NOMO-1 treated with DMSO at 0.1 percent for 48 hours (cell line): ENCODE measurements around the gene PCDHB7.
"Not testable (repeated sequence)": the region's sequence is repeated elsewhere in the genome, so short reads cannot be mapped to it uniquely, and the experiment has no call there.

ENCODE experiments used
- DNase-seq: peaks from one replicate; lab custom pipeline; 2025; ENCODE audit not compliant: unreplicated experiment; lab: John Stamatoyannopoulos, UW

Gene PCDHB7

GRCh38 chr5:141179876-141180275 lies 7.4 kb downstream of the PCDHB7 start:
- not testable (repeated sequence) for DNase-seq

DNA sequence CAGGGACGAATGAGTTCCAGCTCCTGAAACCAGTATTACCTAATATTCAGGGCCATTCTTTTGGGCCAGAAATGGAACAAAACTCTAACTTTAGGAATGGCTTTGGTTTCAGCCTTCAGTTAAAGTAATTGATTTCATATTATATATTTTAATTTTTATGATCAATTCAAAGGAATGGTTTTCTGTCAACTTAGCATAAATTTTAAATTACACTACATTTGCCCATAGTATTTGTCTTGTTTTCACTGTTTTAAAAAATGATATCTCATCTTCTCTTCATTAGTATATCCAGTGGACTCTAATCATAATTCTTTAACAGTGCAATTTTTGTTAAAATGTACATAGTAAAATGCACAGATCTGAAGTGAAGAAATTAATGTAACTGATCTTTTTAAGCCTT lies 7.9 kb downstream of the PCDHB7 start:
- no peak for DNase-seq

DNA sequence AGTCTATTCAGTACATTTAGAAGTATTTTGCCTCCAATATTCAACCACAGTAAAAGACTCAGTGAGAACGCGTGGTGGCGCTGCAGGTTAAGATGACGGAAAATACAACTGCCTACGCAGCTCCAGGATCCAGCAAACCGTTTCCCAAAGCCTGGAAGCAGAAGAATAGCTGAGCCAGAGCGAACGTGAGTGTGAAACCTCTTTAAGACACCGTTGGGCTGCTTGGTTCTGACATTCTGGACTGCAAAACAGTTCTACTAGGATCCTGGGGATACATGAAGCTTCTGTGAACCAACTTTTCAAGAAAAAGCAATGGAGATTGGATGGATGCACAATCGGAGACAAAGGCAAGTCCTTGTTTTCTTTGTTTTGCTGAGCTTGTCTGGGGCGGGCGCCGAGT lies 9.8 kb downstream of the PCDHB7 start, which contains the start of gene PCDHB16:
PCDHB16 (plus strand) TSS at position 140 of the 400 bp plus-strand sequence; CDS start at position 313, 173 bp downstream.
- no peak for DNase-seq

DNA sequence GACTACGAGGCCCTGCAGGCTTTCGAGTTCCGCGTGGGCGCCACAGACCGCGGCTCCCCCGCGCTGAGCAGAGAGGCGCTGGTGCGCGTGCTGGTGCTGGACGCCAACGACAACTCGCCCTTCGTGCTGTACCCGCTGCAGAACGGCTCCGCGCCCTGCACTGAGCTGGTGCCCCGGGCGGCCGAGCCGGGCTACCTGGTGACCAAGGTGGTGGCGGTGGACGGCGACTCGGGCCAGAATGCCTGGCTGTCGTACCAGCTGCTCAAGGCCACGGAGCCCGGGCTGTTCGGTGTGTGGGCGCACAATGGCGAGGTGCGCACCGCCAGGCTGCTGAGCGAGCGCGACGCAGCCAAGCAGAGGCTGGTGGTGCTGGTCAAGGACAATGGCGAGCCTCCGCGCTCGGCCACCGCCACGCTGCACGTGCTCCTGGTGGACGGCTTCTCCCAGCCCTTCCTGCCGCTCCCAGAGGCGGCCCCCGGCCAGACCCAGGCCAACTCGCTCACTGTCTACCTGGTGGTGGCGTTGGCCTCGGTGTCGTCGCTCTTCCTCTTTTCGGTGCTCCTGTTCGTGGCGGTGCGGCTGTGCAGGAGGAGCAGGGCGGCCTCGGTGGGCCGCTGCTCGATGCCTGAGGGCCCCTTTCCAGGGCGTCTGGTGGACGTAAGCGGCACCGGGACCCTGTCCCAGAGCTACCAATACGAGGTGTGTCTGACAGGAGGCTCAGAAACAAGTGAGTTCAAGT lies 11.8 kb downstream of the PCDHB7 start:
- not testable (repeated sequence) for DNase-seq

- no peak for DNase-seq
These were observed 14.6 kb downstream of the PCDHB7 start, which contains the start of gene PCDHB9 for GRCh38 chr5:141186897-141187512. Gene PCDHB9, plus strand, starts transcription at chr5:141187161. Its CDS starts 158 bp downstream, at chr5:141187319.

DNA sequence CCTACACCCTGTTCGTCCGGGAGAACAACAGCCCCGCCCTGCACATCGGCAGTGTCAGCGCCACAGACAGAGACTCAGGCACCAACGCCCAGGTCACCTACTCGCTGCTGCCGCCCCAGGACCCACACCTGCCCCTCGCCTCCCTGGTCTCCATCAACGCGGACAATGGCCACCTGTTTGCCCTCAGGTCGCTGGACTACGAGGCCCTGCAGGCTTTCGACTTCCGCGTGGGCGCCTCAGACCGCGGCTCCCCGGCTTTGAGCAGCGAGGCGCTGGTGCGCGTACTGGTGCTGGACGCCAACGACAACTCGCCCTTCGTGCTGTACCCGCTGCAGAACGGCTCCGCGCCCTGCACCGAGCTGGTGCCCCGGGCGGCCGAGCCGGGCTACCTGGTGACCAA lies 16.2 kb downstream of the PCDHB7 start:
- DNase-seq: not testable (repeated sequence)

DNA sequence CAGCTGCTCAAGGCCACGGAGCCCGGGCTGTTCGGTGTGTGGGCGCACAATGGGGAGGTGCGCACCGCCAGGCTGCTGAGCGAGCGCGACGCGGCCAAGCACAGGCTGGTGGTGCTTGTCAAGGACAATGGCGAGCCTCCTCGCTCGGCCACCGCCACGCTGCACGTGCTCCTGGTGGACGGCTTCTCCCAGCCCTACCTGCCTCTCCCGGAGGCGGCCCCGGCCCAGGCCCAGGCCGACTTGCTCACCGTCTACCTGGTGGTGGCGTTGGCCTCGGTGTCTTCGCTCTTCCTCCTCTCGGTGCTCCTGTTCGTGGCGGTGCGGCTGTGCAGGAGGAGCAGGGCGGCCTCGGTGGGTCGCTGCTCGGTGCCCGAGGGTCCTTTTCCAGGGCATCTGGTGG lies 16.7 kb downstream of the PCDHB7 start:
- DNase-seq: not testable (repeated sequence)

- DNase-seq: peak; percentile 7
These were observed 19.8 kb downstream of the PCDHB7 start, which contains the start of gene PCDHB10 for GRCh38 chr5:141192110-141192725. Gene PCDHB10, plus strand, starts transcription at chr5:141192353. Its CDS starts 200 bp downstream, at chr5:141192553.

DNA sequence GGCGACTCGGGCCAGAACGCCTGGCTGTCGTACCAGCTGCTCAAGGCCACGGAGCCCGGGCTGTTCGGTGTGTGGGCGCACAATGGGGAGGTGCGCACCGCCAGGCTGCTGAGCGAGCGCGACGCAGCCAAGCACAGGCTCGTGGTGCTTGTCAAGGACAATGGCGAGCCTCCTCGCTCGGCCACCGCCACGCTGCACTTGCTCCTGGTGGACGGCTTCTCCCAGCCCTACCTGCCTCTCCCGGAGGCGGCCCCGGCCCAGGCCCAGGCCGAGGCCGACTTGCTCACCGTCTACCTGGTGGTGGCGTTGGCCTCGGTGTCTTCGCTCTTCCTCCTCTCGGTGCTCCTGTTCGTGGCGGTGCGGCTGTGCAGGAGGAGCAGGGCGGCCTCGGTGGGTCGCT lies 21.9 kb downstream of the PCDHB7 start:
- not testable (repeated sequence) for DNase-seq

DNA sequence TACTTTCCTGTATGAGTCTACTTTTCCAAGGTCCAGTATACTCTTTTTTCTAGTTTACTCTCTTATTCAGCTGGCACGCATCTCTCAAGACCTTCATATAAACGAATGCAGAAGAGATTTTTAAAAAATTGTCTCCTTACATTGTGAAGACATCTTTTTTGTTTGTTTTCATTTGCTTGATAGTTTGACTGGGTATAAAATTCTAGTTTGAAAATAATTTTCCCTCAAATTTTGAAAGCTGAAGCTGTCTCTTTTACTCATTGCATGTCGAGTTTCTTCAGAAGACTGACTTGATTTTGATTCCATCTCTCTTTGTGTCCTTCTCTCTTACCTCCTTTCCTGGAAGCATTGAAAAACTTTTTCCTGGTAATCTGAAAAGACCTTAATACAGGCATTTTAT lies 23.9 kb downstream of the PCDHB7 start:
- DNase-seq: no peak

DNA sequence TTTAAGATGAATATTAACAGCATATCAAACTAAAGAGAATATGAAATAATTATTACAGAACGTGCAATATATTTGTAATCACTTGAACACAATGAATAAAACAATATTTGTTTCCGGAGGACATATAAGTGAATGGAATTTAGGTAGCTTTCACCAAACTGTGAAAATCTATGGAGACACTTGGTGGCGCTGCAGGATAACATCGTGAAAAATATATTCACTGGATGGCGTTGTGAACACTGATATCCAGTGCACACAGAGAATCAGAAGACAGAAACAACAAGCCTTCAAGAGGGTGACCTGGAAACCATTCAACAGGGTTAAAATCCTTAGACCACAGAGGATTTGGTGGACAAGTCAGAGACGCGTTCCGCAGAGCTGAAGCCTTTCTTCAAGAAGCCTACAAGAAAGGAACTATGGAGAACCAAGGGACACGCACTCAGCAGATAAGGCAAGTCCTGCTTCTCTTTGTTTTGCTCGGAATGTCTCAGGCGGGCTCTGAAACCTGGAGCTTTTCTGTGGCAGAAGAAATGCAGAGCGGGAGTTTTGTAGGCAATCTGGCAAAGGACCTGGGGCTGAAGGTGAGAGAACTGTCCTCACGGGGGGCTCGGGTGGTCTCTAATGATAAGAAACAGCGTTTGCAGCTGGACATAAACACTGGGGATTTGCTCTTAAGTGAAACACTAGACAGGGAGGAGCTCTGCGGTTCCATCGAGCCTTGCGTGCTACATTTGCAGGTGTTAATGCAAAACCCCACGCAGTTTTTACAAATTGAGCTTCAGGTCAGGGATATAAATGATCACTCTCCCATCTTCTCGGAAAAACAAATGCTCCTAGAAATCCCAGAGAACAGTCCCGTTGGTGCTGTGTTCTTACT lies 27.2 kb downstream of the PCDHB7 start, which contains the start of gene PCDHB11:
PCDHB11 (plus strand) TSS at position 269 of the 877 bp plus-strand sequence; CDS start at position 417, 148 bp downstream.
- no peak for DNase-seq

DNA sequence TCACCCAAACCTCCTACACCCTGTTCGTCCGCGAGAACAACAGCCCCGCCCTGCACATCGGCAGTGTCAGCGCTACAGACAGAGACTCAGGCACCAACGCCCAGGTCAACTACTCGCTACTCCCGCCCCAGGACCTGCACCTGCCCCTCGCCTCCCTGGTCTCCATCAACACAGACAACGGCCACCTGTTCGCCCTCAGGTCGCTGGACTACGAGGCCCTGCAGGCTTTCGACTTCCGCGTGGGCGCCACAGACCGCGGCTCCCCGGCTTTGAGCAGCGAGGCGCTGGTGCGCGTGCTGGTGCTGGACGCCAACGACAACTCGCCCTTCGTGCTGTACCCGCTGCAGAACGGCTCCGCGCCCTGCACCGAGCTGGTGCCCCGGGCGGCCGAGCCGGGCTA lies 28.7 kb downstream of the PCDHB7 start:
- DNase-seq: not testable (repeated sequence)

GRCh38 chr5:141201646-141202045 lies 29.2 kb downstream of the PCDHB7 start:
- not testable (repeated sequence) for DNase-seq

DNA sequence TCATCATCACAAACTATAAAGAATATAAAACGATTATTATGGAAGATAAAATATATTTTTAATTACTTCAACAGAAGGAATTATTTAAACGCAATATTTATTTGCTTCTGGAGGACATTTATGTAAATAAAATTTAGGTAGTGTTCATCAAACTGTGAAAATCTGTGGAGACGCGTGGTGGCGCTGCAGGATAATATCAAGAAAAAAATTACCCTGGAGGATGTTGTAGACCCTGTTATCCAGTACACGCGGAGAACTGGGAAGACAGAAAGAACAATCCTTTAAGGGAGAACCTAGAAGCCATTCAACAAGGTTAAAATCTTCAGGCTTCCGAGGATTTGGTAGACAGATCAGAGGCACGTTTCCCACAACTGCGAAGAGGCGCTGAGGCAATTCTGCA lies 36.0 kb downstream of the PCDHB7 start, which contains the start of gene PCDHB12:
PCDHB12 (plus strand) TSS at position 242 of the 400 bp plus-strand sequence. CDS start 189 bp downstream, outside the sequence.
- DNase-seq: no peak

DNA sequence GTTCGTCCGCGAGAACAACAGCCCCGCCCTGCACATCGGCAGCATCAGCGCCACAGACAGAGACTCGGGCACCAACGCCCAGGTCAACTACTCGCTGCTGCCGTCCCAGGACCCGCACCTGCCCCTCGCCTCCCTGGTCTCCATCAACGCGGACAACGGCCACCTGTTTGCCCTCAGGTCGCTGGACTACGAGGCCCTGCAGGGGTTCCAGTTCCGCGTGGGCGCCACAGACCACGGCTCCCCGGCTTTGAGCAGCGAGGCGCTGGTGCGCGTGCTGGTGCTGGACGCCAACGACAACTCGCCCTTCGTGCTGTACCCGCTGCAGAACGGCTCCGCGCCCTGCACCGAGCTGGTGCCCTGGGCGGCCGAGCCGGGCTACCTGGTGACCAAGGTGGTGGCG lies 37.8 kb downstream of the PCDHB7 start:
- DNase-seq: not testable (repeated sequence)

- DNase-seq: not testable (repeated sequence)
These were observed 38.4 kb downstream of the PCDHB7 start for GRCh38 chr5:141210849-141211248.

GRCh38 chr5:141213656-141214339 lies 41.4 kb downstream of the PCDHB7 start, which contains the start of gene PCDHB13:
Gene PCDHB13, plus strand, starts transcription at chr5:141213919. Its CDS starts 205 bp downstream, at chr5:141214124.
- not testable (repeated sequence) for DNase-seq

DNA sequence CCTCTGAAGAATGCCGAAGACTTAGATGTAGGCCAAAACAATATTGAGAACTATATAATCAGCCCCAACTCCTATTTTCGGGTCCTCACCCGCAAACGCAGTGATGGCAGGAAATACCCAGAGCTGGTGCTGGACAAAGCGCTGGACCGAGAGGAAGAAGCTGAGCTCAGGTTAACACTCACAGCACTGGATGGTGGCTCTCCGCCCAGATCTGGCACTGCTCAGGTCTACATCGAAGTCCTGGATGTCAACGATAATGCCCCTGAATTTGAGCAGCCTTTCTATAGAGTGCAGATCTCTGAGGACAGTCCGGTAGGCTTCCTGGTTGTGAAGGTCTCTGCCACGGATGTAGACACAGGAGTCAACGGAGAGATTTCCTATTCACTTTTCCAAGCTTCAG lies 42.1 kb downstream of the PCDHB7 start:
- not testable (repeated sequence) for DNase-seq

- DNase-seq: not testable (repeated sequence)
These were observed 43.1 kb downstream of the PCDHB7 start for GRCh38 chr5:141215504-141215903.

DNA sequence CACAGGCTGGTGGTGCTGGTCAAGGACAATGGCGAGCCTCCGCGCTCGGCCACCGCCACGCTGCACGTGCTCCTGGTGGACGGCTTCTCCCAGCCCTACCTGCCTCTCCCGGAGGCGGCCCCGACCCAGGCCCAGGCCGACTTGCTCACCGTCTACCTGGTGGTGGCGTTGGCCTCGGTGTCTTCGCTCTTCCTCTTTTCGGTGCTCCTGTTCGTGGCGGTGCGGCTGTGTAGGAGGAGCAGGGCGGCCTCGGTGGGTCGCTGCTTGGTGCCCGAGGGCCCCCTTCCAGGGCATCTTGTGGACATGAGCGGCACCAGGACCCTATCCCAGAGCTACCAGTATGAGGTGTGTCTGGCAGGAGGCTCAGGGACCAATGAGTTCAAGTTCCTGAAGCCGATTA lies 43.6 kb downstream of the PCDHB7 start:
- not testable (repeated sequence) for DNase-seq
